Activated T-cell treated with anti-CD3 and anti-CD28 coated beads for 1 hour (primary cell): ENCODE measurements around the gene LGALS7B.
"Not testable (repeated sequence)": the region's sequence is repeated elsewhere in the genome, so short reads cannot be mapped to it uniquely, and the experiment has no call there.

Experiments used
- DNase-seq: peaks from one replicate; pipeline ENCODE4 v3.0.0-alpha.2; 2020; ENCODE audit warnings: low read depth

LGALS7B gene

GRCh38 chr19:38770228-38770948, 18.6 kb upstream of the LGALS7B start:
- DNase-seq, result not testable (repeated sequence)

- not testable (repeated sequence) for DNase-seq
Measured at GRCh38 chr19:38770949-38771275, 18.1 kb upstream of the LGALS7B start.

GRCh38 chr19:38771569-38771968, 17.4 kb upstream of the LGALS7B start:
- not testable (repeated sequence) for DNase-seq

GRCh38 chr19:38773469-38774177, 15.4 kb upstream of the LGALS7B start, which contains the start of gene LGALS7:
TSS of gene LGALS7 (minus strand) at chr19:38773517. CDS start at chr19:38773492, 25 bp downstream.
- no peak for DNase-seq

- DNase-seq, result no peak
Measured at GRCh38 chr19:38774181-38774950, 14.6 kb upstream of the LGALS7B start.

- DNase-seq, result no peak
Measured at GRCh38 chr19:38778733-38779132, 10.3 kb upstream of the LGALS7B start.

GRCh38 chr19:38780443-38780842, 8.6 kb upstream of the LGALS7B start:
- DNase-seq, result no peak

GRCh38 chr19:38781058-38781457, 7.9 kb upstream of the LGALS7B start:
- DNase-seq, result no peak

GRCh38 chr19:38782212-38782611, 6.8 kb upstream of the LGALS7B start:
- DNase-seq, result not testable (repeated sequence)

- DNase-seq, result no peak
Measured at GRCh38 chr19:38784224-38784623, 4.8 kb upstream of the LGALS7B start.

- DNase-seq, result no peak
Measured at GRCh38 chr19:38785187-38785699, 3.8 kb upstream of the LGALS7B start.

- DNase-seq, result not testable (repeated sequence)
Measured at GRCh38 chr19:38786061-38786460, 2.9 kb upstream of the LGALS7B start.

GRCh38 chr19:38786572-38787265, 2.3 kb upstream of the LGALS7B start:
- no peak for DNase-seq

GRCh38 chr19:38790507-38791403, 1.8 kb downstream of the LGALS7B start:
- DNase-seq, result not testable (repeated sequence)

GRCh38 chr19:38791451-38792064, 2.6 kb downstream of the LGALS7B start:
- DNase-seq, result not testable (repeated sequence)

GRCh38 chr19:38792250-38793111, 3.5 kb downstream of the LGALS7B start:
- no peak for DNase-seq

GRCh38 chr19:38793177-38793576, 4.2 kb downstream of the LGALS7B start:
- DNase-seq, result no peak

- DNase-seq, result no peak
Measured at GRCh38 chr19:38793671-38794070, 4.7 kb downstream of the LGALS7B start.

- DNase-seq, result no peak
Measured at GRCh38 chr19:38795549-38795948, 6.5 kb downstream of the LGALS7B start.
